Measurements from ENCODE around the gene PTPN1. TPM values are rescaled to one million over a fixed set of nuclear protein-coding genes. Genes with fewer than 3 reads are reported as not detected.
A peak's percentile ranks its signal among the peaks of the same experiment; 100 is the strongest.

Gene PTPN1
- total and polyA plus RNA-seq, 2 donors (not counting 3 experiments of a cell fraction or from before 2014, with no cell fraction given), result 41.1 to 64.3 TPM

DNA sequence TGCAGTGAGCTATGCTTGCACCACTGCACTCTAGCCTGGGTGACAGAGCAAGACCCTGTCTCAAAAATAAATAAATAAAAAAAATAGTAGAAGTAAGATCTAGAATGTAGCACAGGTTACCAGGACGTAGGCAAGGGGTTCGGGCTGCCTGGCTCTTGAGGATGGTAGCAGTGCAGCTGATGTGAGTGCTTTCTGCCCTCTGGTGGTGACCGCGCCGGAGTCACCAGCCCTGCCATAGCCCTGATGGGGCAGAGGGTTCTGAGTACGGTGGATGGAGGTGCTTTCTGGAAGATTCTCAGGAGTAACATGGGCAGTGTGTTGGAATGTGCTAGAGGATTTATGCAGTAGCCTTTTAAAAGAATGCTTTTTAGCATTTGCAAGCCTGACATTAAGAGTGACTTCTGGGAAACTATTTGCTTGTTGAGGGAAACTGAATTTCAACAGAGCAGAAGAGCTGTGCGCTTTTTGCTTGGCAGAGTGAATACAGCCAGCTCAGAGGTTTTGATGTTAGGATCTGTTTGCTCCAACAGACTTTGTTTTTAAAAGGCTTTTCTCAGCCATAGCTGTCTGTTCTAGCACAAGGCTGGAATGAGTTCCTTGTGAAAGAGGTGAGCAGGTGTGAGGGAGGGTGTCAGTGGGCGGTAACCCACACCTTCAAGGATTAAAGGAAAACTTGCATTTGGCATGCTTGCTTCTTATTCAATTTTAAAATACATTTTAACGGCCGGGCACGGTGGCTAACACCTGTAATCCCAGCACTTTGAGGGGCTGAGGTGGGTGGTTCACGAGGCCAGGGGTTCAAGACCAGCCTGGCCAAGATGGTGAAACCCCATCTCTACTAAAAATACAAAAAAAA, 65.9 kb downstream of the PTPN1 start:
- Histone ChIP-seq H3K9ac (replicated peaks; ENCODE audit: extremely low read depth, insufficient read depth, low read length) (no peak overlapping the region), H3K4me2 (ENCODE audit: insufficient read depth, low read length) (no peak overlapping the region), H3K79me2 (ENCODE audit: control insufficient read depth, insufficient read depth, low read length) (peaks cover 38% of the 10 kb centered on the region), H3K27ac (ENCODE audit: insufficient read depth, low read depth, low read length) (no peak overlapping the region), H3K27me3 (ENCODE audit: control insufficient read depth in 2 of 2, insufficient read depth in 2 of 2, low read length in 2 of 2) (no peaks in the 10 kb centered on the region), H3K4me1 (ENCODE audit: control insufficient read depth, extremely low read depth, insufficient read depth, low read length) (peaks cover 28% of the 10 kb centered on the region), H3K36me3 (ENCODE audit: control insufficient read depth in 2 of 2, extremely low read depth in 1 of 2, insufficient read depth in 2 of 2, low read length in 2 of 2) (peaks cover 25 to 47% of the 10 kb centered on the region in 2 experiments), H2AFZ (ENCODE audit: low read depth, low read length) (no peak overlapping the region), H4K20me1 (replicated peaks; ENCODE audit: control insufficient read depth, extremely low read depth, insufficient read depth, low read length) (no peaks in the 10 kb centered on the region), H3K9me1 (replicated peaks; ENCODE audit: control insufficient read depth, extremely low read depth, insufficient read depth, low read length) (no peaks in the 10 kb centered on the region), H3K9me3 (replicated peaks; ENCODE audit: control insufficient read depth, insufficient read depth, low read length) (no peaks in the 10 kb centered on the region), H3K4me3 (replicated peaks in 1 of 3; ENCODE audit: insufficient read depth in 1 of 3, low read depth in 1 of 3, low read length in 3 of 3) (no peak overlapping the region)
- POLR2A ChIA-PET, result interaction anchor here (0.6 kb wide), 1 partner anchor 105 kb away, joined by 5 read pairs; no protein-coding TSS in a partner anchor
- peak; percentile 61 for DNase-seq (ENCODE audit: low read depth, low spot score)
- no peak for TF ChIP-seq POLR2A (IDR thresholded peaks at IDR 0.05; ENCODE audit: low read depth, low read length)
- TF ChIP-seq, protein P1, sequence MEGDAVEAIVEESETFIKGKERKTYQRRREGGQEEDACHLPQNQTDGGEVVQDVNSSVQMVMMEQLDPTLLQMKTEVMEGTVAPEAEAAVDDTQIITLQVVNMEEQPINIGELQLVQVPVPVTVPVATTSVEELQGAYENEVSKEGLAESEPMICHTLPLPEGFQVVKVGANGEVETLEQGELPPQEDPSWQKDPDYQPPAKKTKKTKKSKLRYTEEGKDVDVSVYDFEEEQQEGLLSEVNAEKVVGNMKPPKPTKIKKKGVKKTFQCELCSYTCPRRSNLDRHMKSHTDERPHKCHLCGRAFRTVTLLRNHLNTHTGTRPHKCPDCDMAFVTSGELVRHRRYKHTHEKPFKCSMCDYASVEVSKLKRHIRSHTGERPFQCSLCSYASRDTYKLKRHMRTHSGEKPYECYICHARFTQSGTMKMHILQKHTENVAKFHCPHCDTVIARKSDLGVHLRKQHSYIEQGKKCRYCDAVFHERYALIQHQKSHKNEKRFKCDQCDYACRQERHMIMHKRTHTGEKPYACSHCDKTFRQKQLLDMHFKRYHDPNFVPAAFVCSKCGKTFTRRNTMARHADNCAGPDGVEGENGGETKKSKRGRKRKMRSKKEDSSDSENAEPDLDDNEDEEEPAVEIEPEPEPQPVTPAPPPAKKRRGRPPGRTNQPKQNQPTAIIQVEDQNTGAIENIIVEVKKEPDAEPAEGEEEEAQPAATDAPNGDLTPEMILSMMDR (IDR thresholded peaks at IDR 0.05; ENCODE audit: extremely low read depth in 1 of 2, insufficient read depth in 1 of 2, low read depth in 1 of 2, low read length in 2 of 2), result peak; percentile 81 to 82
- no peak for TF ChIP-seq MAX (IDR thresholded peaks at IDR 0.05; ENCODE audit: insufficient read depth, insufficient read length)
- TF ChIP-seq FOS (IDR thresholded peaks at IDR 0.05; ENCODE audit: borderline replicate concordance, insufficient read depth, low read length), result no peak
- no peak for TF ChIP-seq POLR2AphosphoS5 (IDR thresholded peaks at IDR 0.05; ENCODE audit: insufficient read depth, low read depth, low read length)
- CTCF ChIA-PET, result interaction anchor here (0.9 to 9.0 kb wide), 24 partner anchors 9 to 390 kb away, joined by 3 to 133 read pairs (median 4); partner anchors contain the start of gene PTPN1
- peak; percentile 90 for FAIRE-seq
- dilution Hi-C loops (cut with MboI; ENCODE audit: extremely low pct_ligation_motif_present, low sequenced_read_pairs), result no loop called here
- intact Hi-C loops (cut with micrococcal nuclease), result loop anchor here (1.0 kb wide), 4 partner anchors 35 to 390 kb away; no protein-coding TSS in a partner anchor
- BruUV-seq (replicated peaks), result no TSS peak

Measured in endothelial cell of umbilical vein (primary cell).